GM12874 (cell line): Measurements from ENCODE around the gene FGF13.

Experiments used
- CTCF ChIP-seq: IDR thresholded peaks from 2 replicates; pipeline ENCODE4 v1.5.1; 2011; ENCODE audit warnings: low read depth, mild to moderate bottlenecking, control low read depth, low read length, moderate library complexity; ENCODE audit not compliant: insufficient read depth

FGF13 gene

GRCh38 chrX:138711399-138712347 is at the start of gene FGF13:
TSS of gene FGF13 (minus strand) at chrX:138711717. CDS start at chrX:138711003, 714 bp downstream.
- TF ChIP-seq CTCF: 0 out of 2 replicates have a peak, but pooled peaks have one; percentile 9

DNA sequence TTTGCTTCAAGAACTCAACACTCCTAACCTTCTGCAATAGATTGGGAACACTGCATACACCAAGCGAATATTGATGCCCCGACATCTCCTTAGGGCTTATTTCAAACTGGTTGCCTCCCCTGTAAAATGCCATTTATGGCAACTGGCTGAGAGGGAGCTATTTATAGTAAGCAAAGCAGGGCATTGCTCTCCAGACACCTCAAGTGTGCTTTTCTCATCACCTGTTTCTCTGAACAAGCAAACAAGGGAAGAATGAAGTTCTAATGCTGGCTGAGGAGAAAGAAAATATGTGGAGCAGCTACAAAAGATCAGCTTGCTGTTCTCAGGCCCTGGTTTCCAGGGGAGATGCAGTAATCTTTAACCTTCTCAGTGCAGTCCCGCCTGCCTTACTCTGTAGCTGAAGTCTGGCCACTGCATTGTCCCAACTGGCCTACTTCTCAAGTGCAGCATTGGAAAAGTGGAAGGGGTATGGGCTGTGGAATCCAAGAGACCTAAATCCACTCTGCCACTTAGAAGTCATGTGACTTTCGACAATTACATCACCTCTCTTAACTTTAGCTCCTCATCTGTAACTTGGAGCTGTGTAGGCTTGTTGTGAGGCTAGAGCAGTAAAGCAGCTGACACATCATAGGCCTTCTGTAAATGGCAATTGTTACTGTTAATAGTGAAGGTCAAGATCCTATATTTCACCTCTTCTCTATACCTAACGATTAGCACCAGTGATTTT is 47.9 kb upstream of the FGF13 start:
- TF ChIP-seq CTCF: no peak

DNA sequence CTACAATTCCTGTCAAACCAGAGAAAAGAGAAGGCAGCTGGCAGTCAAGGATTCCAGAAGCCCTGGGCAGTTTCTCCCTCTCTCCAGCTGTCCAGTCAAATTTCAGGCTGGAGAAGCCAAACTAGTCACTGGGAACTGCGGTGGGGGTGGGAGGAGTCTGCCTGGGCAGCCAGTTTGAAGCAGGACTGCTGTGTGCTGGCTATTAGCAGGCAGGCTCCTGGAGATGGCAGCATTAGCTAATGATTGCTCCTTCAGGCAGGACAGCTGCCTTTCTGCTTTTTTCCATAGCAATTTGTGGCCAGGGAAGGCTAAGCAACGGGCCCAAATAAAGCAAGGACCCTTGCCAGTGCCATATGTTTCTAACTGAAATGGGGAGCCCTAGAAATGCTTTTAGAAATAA is 44.7 kb upstream of the FGF13 start:
- TF ChIP-seq CTCF: no peak

- TF ChIP-seq CTCF: no peak
These were observed 43.3 kb upstream of the FGF13 start for GRCh38 chrX:138754861-138755260.

DNA sequence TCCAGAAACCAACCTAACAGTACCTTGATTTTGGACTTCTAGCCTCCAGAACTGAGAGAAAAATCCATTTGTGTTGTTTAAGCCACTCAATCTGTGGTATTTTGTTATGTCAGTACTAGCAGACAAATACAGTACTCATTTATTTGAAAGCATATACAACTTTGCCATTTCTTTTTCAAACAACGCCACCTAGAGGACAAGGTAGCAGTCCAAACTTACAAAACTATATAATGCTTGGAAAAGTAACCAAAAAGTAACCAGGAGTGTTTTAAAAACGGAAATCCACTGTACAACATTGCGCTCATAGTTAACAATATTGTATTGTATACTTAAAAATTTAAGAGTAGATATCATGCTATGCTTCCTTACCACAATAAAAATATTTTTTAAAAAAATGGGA is 37.0 kb upstream of the FGF13 start:
- peak; percentile 22; the same call in 1 of the 2 replicates for TF ChIP-seq CTCF

GRCh38 chrX:138745196-138745595 is 33.7 kb upstream of the FGF13 start:
- TF ChIP-seq CTCF: peak; percentile 34

- TF ChIP-seq CTCF: no peak
These were observed 30.7 kb upstream of the FGF13 start for GRCh38 chrX:138742217-138742616.
